ENCODE results near the gene HAUS7.

DNA sequence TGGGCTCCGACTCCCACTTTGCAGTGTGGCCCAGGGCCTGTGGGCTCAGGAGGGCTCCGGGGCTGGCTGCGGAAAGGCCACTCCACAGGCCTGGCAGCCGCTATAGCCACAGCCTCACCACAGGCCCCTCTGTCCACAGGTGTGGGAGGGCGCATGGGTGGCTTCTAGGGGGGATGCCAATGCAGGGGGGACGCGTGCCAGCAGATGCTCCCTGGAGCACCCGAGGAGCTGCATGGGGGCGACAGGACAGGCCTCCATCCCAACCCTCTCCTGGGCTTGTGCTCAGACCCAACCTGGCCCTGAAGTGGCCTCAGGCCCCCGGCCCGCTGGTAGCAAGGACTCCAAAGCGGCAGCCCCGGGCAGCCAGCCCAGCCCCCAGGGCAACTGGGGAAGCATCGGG, 32.4 kb upstream of the HAUS7 start:
- TF ChIP-seq TAF1 (IDR thresholded peaks at IDR 0.05; ENCODE audit: borderline replicate concordance, insufficient read depth, low read length): no peak
- no peak for TF ChIP-seq POLR2AphosphoS5 (IDR thresholded peaks at IDR 0.05; ENCODE audit: low read depth, low read length)
